Progenitor cell of endocrine pancreas (in vitro differentiated cells): ENCODE measurements around the gene GPR18. TPM values are rescaled to one million over a fixed set of nuclear protein-coding genes. Genes with fewer than 3 reads are reported as not detected.

Experiments used
- DNase-seq: peaks from one replicate; pipeline ENCODE4 v3.0.0; 2021; ENCODE audit warnings: low spot score; ENCODE audit not compliant: unreplicated experiment
- H3K27ac Mint-ChIP-seq: 2 replicates; pipeline ENCODE4 v1.8.0; 2021; ENCODE audit warnings: mild to moderate bottlenecking, moderate library complexity, mixed read lengths
- H3K27me3 Mint-ChIP-seq: 2 replicates; pipeline ENCODE4 v1.8.0; 2021; ENCODE audit warnings: mixed read lengths
- H3K36me3 Mint-ChIP-seq: 2 replicates; pipeline ENCODE4 v1.8.0; 2022; ENCODE audit warnings: mixed read lengths; ENCODE audit not compliant: insufficient read depth
- H3K4me1 Mint-ChIP-seq: 2 replicates; pipeline ENCODE4 v1.8.0; 2021; ENCODE audit warnings: low read depth, mixed read lengths
- H3K4me3 Mint-ChIP-seq: 2 replicates; pipeline ENCODE4 v1.8.0; 2021; ENCODE audit warnings: low read depth, mild to moderate bottlenecking, moderate library complexity, mixed read lengths
- H3K9me3 Mint-ChIP-seq: 2 replicates; pipeline ENCODE4 v1.8.0; 2021; ENCODE audit warnings: low read depth, mixed read lengths
- total RNA-seq: library from RNA; stranded (reverse); gene quantifications from 2 replicates; pipeline ENCODE4 v1.2.1, GENCODE V29; 2021
- TF ChIP-seq, protein P1 (sequence below): fragments of 200-600 bp; sonication (generic); IDR thresholded peaks from one replicate; pipeline ENCODE4 v1.5.0; 2021; ENCODE audit warnings: antibody characterized with exemption, mild to moderate bottlenecking; ENCODE audit not compliant: unreplicated experiment

The GPR18 gene
- total RNA-seq, 1 donor from 2014 or later: not detected

DNA sequence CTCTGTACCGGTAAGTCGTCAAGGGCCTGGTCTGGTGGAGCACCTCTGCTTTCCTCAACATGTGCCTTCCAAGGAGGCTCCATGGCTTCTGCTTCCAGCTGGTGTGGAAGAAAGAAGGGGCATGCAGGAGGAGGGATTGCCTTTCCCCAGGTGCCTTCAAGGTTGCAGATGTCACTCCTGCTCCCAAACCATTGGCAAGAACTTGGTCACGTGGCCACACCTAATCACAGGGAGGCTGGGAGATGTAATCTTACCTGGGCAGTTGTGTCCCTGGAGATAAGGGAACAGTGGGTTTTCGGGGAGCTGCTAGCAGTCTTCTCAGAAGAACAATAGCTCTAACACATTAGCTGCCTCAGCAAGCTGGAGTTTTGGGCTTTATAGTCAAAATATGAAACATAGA is 9.7 kb upstream of the GPR18 start:
- no peak overlapping the region for H3K4me3 Mint-ChIP-seq
- no peaks in the 10 kb centered on the region for H3K4me1 Mint-ChIP-seq
- no peaks in the 10 kb centered on the region for H3K27me3 Mint-ChIP-seq
- DNase-seq: no peak
- TF ChIP-seq, protein P1, sequence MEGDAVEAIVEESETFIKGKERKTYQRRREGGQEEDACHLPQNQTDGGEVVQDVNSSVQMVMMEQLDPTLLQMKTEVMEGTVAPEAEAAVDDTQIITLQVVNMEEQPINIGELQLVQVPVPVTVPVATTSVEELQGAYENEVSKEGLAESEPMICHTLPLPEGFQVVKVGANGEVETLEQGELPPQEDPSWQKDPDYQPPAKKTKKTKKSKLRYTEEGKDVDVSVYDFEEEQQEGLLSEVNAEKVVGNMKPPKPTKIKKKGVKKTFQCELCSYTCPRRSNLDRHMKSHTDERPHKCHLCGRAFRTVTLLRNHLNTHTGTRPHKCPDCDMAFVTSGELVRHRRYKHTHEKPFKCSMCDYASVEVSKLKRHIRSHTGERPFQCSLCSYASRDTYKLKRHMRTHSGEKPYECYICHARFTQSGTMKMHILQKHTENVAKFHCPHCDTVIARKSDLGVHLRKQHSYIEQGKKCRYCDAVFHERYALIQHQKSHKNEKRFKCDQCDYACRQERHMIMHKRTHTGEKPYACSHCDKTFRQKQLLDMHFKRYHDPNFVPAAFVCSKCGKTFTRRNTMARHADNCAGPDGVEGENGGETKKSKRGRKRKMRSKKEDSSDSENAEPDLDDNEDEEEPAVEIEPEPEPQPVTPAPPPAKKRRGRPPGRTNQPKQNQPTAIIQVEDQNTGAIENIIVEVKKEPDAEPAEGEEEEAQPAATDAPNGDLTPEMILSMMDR: no peak
- no peak overlapping the region for H3K27ac Mint-ChIP-seq
- H3K36me3 Mint-ChIP-seq: peaks cover 5% of the 10 kb centered on the region
- H3K9me3 Mint-ChIP-seq: peaks cover 4% of the 10 kb centered on the region

DNA sequence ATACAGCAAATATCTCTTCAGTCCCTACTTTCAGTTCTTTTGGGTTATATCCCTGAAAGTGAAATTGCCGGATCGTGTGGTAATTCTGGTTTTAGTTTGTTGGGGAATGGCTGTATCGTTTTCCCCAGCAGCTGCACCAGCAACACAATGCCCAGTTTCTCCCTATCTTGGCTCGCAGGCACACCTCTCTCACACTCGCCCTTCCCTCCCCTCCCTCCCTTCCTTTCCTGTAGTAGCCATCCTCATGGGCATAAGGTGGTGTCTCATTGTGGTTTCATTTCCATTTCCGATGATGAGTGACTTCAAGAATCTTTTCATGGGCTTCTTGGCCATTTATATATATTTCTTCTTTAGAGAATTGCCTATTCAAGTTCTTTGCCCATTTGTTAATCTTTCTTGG is 8.6 kb upstream of the GPR18 start:
- Mint-ChIP-seq H3K4me1 (no peaks in the 10 kb centered on the region), H3K27ac (no peak overlapping the region), H3K36me3 (peaks cover 1% of the 10 kb centered on the region), H3K27me3 (no peaks in the 10 kb centered on the region), H3K4me3 (no peak overlapping the region), H3K9me3 (no peaks in the 10 kb centered on the region)
- DNase-seq: no peak
- TF ChIP-seq, protein P1: no peak

DNA sequence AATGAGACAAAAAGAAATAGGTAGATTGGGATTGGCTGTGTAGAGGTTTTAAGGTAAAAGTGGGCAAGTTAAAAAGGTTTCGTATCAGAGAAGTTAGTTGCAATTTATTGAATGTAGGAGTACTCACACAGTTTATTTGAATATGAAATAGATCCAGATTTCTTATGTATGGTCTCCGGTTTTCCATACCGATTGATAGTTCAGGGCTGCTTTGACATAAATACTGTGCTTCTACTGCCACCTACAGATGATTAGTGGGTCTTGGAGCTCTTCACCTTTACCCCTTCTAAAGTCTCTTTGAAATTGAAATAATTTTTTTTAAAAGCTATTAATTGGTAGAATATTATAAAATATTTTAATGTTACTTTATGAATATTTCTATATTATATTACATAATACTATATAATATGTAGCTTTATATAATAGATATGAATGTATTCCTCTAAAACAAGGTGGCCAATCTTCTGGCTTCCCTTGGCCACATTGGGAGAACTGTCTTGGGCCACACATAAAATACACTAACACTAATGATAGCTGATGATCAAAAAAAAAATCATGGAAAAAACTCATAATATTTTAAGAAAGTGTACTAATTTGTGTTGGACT is 7.7 kb upstream of the GPR18 start:
- Mint-ChIP-seq H3K36me3 (peaks cover 1% of the 10 kb centered on the region), H3K9me3 (no peaks in the 10 kb centered on the region), H3K4me3 (no peak overlapping the region), H3K27ac (no peak overlapping the region), H3K27me3 (no peaks in the 10 kb centered on the region), H3K4me1 (no peaks in the 10 kb centered on the region)
- no peak for DNase-seq
- TF ChIP-seq, protein P1: peak; percentile 70

- TF ChIP-seq, protein P1: no peak
- Mint-ChIP-seq H3K4me3 (no peak overlapping the region), H3K27me3 (no peaks in the 10 kb centered on the region), H3K4me1 (no peaks in the 10 kb centered on the region), H3K27ac (no peak overlapping the region), H3K36me3 (peaks cover 1% of the 10 kb centered on the region), H3K9me3 (no peaks in the 10 kb centered on the region)
- no peak for DNase-seq
These were observed 7.1 kb upstream of the GPR18 start for GRCh38 chr13:99265162-99265800.

DNA sequence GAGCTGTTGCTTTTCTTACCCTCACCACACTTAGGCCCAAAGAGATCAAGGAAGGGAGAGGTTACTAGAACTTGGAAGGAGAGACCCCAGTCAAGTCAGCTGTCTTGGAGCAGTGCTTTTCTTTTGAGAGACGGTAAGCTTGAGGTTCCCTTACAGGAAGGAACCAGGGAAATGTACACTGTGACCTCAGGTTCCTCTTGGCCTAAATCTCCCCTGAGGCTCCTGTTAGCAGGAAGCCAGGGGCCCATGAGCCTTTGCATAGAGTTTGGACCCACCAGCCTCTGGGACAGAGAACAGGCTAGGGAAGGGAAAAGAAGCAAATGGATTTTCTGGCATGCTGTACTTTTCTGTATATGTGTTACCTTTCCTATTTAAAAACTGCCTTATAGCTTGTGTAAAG is 5.9 kb upstream of the GPR18 start:
- Mint-ChIP-seq H3K9me3 (no peaks in the 10 kb centered on the region), H3K4me3 (no peak overlapping the region), H3K36me3 (peaks cover 3% of the 10 kb centered on the region), H3K4me1 (peaks cover 2% of the 10 kb centered on the region), H3K27me3 (no peaks in the 10 kb centered on the region), H3K27ac (no peak overlapping the region)
- TF ChIP-seq, protein P1: no peak
- DNase-seq: no peak
